HG02884 (cell line): ENCODE measurements around the gene RIPK1.
"Not testable (repeated sequence)": the region's sequence is repeated elsewhere in the genome, so short reads cannot be mapped to it uniquely, and the experiment has no call there.

ENCODE experiments used
- ATAC-seq: cut with Tn5 transposase; IDR thresholded peaks from one replicate; pipeline ENCODE4 v1.9.1; 2021; ENCODE audit warnings: mild to moderate bottlenecking, moderate library complexity; ENCODE audit not compliant: unreplicated experiment

Gene RIPK1

GRCh38 chr6:3068329-3069214 lies at the start of gene RIPK1:
RIPK1 (plus strand) TSS chr6:3068494; CDS start chr6:3076824, 8,330 bp downstream.
- peak; percentile 80 for ATAC-seq

GRCh38 chr6:3019065-3019464 lies 49.2 kb upstream of the RIPK1 start:
- ATAC-seq = no peak

DNA sequence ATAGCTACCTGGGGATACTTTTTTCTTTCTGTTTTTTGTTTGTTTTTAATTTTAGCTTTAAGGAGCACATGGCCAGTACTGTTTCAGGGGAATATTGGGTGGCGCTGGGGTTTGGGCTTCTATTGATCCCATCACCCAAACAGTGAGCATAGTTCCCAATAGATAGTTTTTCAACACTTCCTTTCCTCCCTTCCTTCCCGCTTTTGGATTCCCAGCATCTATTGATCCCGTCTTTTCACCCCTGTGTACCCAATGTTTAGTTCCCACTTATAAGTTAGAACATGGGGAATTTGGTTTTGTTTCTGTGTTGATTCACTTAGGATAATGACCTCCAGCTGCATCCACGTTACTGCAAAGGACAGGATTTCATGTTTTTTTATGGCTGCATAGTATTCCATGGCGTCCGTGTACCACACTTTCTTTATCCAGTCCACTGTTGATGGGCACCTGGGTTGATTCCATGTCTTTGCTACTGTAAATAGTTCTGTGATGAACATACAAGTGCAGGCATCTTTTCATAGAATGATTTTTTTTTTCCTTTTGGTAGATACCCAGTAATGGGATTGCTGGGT lies 48.5 kb upstream of the RIPK1 start:
- ATAC-seq = no peak

DNA sequence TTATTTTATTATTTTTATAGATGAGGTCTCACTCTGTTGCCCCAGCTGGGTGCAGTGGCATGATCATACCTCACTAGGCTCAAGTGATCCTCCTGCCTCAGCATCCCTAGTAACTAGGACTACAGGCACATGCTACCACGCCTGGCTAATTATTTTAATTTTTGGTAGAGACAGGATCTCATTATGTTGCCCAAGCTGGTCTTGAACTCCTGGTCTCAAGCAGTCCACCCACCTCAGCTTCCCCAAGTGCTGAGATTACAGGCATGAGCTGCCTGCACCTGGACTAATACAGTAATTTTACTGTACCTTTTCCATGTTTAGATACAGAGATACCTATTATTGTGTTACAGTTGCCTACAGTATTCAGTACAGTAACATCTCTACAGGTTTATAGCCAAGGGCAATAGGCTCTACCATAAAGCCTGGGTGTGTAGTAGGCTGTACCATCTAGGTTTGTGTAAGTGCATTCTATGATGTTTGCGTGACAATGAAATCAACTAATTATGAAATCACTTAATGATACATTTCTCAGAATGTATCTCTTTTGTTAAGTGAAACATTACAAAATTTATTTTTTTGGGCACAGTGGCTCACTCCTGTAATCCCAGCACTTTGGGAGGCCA lies 47.2 kb upstream of the RIPK1 start:
- ATAC-seq = not testable (repeated sequence)

DNA sequence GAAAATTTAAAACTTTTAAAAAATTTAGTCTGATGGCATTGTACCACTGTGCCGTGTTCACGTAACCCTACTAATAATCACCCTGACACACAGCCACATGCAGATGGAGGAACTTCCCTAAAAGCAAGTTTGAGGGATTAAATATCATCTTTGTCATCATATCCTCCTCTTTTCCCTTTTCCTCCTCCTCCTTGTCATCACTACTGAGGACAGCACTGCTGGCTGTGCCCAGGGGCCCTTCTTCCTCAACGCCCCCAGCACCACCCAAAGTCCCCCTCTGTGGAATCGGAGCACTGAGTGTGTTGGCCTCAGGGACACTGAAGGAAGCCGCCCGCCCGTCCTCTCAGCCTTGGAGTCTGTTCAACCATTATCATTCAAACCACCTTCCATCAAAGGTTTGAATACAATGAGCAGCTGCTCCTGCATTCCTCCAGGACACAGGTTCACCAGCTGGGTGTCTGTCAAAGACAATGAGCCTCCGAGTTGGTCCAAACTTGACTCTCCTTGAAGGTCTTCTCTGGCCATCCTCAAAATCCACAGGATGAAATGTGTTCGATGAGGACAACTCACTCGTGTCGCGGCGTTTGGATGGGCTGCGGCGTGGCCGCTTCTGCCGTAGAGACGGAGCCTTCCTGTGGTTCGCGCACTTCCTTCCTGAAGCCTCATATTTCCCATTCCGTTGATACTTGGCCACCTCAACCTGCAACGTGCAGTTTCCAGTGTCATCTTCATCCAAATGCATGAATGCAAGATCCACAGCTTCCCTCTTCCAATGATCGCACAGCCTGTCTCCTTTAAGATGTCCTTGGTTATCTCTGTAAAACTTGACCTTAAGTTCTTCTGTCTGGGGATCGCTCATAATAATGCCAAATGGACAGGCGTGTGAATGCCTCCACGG lies 45.3 kb upstream of the RIPK1 start:
- ATAC-seq = peak; percentile 5

GRCh38 chr6:3023663-3024483 lies 44.4 kb upstream of the RIPK1 start:
- ATAC-seq = peak; percentile 72

DNA sequence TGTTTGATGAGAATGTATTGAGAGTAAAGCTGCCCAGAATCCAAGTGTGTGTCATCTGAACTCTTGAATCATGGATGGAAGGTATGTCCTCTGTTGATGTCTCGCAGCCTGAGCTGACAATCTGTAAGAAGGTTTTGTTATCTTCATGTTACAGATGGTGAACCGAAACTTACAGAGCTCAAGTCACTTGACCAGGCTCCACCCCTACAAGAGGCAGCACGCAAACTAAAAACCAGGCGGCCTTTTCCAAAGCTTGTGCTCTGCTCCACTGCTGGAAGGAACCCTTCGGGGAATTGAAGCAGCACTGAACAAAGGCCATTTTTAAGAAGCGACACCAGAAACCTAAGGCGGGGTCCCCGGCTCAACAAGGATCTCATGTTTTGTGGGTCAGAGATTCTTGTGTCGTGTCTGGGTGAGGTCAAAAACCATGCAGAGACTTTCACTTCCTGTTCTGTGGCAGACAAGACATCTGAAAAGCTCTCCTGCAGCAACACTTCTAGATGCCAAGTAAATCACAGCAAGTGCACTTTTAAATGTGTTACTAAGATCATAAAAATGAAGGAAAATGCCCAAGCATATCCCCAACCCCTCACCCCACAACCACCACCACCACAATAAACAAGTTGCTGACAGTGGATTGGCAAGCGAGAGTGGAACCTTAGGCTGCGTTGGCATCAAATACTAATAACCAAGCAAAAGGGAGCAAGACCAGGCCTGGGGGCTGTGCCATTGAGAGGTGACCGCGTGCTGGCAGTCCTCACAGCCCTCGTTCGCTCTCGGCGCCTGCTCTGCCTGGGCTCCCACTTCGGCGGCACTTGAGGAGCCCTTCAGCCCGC lies 41.3 kb upstream of the RIPK1 start:
- peak; percentile 58 for ATAC-seq

DNA sequence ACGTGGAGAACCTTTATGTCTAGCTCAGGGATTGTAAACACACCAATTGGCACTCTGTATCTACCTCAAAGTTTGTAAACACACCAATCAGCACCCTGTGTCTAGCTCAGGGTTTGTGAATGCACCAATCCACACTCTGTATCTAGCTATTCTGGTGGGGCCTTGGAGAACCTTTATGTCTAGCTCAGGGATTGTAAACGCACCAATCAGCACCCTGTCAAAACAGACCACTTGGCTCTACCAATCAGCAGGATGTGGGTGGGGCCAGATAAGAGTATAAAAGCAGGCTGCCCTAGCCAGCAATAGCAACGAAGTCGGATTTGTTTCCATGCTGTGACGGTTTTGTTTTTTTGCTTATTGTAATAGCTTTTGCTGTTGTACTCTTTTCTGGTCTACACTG lies 40.1 kb upstream of the RIPK1 start:
- ATAC-seq = not testable (repeated sequence)

GRCh38 chr6:3031857-3032640 lies 36.2 kb upstream of the RIPK1 start:
- no peak for ATAC-seq

DNA sequence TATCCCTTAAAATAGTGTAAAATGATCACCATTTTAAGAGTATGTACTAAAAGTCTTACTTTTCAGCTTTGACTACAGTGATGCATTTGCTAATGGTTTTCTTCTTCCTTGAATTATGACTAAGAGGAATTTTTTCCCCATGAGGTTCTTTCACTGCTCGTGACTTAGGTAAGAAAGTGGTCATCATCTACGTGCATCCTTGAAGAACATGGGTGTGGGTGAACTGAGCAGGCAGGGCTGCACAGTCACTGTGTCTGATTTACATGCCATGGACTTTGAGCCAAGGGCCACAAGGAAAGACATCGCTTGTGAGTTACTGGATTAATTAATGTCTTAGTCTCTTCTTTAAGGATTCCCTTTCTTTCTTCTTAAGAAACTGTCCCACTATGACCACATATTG lies 35.3 kb upstream of the RIPK1 start:
- ATAC-seq = no peak

- ATAC-seq = no peak
Measured at GRCh38 chr6:3033652-3034051, 34.6 kb upstream of the RIPK1 start.

DNA sequence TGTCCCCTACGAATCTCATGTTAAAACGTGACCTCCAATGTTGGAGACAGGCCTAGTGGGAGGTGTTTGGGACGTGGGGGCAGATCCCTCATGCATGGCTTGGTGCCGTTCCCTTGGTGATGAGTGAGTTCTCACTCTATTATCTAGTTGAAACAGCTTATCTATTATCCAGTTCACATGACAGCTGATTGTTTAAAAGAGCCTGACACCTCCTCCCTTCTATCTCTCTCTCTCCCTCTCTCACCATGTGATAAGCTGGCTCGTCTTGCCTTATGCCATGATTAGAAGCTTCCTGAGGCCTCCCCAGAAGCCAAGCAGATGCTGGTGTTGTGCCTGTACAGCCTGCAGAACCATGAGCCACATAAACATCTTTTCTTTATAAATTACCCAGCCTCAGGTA lies 32.9 kb upstream of the RIPK1 start:
- ATAC-seq = no peak

DNA sequence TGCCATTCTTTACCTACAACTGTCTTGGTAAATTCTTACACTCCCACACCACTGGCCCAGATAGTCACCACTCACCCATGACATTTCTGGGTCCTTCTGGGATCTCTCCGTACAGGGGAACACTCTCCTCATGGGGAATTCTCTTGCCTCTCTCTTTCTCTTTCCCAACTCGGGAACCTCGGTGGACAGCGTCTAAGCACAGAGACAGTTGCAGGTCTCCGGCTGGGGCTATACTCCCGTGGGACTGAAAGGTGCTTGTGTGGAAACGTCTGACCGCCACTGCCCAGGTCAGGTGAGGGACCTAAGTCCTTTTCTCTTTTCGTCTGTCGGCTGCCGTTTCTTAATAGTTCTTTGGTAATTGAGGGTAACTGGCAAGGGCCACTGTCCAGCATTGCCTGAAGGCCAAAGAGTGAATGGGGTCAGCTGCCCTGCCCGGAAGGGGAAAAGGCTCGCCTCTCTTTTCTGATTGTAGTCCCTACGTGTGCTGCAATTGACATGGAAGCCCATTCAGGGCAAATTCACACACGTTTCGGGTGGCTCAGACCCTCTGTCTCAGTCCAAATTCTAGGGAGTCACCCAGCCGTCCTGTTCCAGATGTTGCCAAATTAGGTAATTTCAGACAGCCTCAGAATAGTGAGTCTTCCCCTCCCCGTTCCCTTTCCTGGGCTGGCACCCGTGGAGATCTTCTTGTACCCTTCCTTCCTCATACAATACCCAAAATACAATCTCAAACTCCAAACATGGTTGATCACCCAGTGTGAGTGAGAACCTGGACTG lies 31.2 kb upstream of the RIPK1 start:
- ATAC-seq = no peak

DNA sequence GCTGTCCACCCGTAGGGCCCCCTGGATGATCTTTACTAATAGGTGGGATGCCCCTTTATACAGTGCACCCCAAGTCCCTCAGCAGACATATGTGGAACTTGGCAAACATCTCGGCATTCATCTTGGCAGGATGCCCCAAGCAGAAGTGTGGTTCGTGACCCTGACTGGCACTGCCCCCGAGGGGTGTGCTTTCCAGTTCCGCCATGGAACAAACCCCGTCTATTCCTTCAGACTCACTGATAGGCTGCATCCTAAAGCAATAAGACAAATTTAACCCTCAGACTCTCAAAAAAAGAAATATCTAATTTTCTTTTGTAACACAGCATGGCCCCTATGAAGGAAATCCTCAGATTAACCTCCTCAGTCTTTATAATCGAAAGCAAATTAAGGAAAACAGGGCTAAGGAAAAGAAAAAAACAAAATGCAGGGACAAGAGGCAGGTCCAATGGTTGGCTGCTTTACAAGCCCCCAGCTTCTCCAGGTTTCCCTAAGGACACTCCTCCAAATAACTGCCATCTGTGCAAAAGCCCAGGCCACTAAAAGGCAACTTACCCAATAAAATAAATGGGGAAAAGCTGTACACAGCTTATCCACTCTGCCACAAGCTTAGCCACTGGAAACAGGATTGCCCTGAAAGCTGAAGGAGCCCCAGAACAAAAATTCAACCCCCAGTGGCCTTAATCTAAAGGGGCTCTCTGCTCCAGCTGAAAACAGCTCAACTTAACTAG lies 30.5 kb upstream of the RIPK1 start:
- ATAC-seq = no peak

DNA sequence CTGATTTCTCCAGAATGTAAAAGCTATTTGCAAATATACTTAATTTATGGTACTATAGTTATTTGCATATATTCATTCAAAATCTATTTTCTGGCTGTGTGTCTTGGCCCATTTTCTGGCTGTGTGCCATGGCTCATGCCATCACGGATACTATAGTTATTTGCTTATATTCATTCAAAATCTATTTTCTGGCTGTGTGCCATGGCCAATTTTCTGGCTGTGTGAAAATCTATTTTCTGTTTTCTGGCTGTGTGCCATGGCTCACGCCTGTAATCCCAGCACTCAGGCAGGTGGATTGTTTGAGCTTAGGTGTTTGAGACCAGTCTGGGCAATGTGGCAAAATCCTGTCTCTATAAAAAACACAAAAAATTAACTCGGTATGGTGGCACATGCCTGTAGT lies 28.9 kb upstream of the RIPK1 start:
- no peak for ATAC-seq

GRCh38 chr6:3041147-3041546 lies 27.1 kb upstream of the RIPK1 start:
- ATAC-seq = no peak

DNA sequence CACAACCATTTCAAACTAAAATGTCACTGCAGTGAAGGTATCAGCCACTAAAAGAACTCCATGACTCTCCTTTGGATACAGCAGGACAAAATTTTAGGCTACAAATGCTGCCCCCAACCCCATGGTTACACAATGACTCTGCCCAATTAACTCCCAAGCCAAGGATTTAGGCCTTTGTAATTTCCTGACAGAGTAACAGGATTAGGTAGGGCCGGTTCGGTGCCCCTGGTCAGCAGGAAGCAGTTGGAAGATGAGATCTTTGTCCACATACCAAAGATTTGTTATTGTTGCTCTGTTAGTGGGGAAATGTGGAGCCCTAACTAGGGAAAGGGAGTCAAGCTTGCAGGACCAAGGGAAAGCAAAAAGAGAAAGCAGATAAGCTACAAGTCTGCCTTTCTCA lies 26.7 kb upstream of the RIPK1 start:
- no peak for ATAC-seq
